NCI-H82 treated with DMSO at 0.1 percent for 48 hours (cell line): ENCODE measurements around the gene GMDS.

Experiments used
- DNase-seq: peaks from one replicate; lab custom pipeline; 2025; ENCODE audit not compliant: unreplicated experiment; lab: John Stamatoyannopoulos, UW

Gene GMDS

DNA sequence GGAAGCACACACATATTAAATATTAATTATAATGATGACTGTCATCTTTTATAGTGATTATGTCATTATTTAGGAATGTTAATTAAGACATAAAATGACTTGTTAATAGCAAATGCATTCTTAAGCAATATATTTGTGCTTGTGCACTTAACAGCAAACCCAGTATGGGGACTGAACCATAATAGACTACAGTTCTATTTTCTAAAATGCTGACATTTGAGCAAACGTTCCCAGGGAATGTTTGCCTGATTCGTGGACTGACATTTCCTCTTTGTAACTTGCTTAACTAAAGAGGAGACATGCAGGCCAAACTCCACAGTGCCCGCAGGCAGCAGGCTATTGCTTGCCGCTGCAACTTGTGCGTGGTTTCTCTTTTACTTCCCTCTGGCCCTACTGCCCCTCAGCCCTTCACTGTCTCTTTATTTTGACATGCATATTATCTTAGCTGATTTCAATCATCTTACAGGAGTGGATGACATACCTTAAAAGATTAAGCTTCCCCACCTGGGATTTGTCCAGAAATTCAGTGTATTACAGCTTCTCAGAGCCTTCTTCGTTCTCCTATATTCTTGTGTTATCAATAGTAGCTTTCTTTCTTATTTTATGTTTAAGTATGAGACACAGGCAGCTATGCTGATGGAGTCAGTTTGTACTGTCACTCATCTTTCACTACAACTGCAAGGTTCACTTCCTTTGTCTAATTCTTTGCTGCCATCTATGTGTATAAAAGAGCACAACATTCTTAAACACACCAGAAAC, 141.5 kb downstream of the GMDS start:
- DNase-seq: peak; percentile 42

DNA sequence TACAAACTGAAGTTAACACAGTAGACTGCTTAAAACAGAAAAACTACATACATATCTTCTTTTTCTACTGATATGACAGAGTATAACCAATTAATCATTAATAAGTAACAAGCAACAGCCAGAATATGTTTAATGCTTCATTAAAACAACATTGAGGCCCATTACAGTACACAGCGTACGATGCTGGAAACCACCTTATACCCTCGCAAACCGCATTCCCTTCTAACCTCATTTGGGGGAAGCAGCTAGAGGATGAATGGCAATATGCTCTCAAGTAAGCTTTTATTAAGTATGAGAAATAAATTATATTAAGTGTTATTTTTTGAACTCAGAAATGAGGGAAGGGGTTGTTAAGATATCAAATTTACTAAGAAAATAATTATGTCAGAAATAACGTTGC, 142.4 kb downstream of the GMDS start:
- no peak for DNase-seq

- no peak for DNase-seq
Observed at GRCh38 chr6:2102316-2102883, 143.0 kb downstream of the GMDS start.

GRCh38 chr6:2101213-2101612, 144.2 kb downstream of the GMDS start:
- no peak for DNase-seq

- DNase-seq: no peak
Observed at GRCh38 chr6:2099870-2100269, 145.5 kb downstream of the GMDS start.

DNA sequence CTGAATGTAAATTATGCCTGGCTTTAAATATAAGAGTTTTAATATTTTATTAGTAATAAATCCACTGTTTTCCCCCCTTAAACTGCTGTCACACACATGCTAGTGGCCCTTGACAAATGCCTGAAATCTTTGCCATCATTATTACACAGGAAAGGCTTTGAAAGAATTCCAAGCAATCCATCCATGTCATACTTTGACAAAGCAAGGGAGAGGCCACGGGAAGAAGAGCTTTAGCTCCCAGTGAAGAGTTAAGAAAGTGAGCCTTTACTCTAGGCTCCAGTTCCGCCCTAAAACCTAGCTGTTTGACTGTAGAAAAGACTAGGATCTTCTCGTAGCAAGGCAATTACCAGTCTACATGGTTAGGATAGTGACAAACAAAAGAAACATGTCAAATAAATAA, 147.9 kb downstream of the GMDS start:
- DNase-seq: no peak

DNA sequence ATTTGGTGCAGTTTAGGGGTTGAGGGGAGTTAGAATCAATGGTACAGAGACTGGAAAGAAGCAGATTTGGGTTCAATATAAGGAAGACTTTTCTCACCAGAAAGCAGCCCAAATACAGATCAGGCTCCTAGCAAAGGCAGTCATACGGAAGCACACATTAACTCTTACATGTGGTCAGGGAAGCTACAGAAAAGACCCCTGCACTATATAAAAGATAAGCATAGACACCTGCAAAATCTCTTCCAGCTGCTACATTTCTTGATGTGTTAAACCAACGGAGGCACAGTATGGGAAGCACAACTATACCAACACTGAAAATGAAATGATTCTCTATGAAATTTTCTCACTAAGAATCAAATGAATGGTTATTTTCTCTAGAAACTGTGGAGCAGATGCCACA, 150.8 kb downstream of the GMDS start:
- no peak for DNase-seq

DNA sequence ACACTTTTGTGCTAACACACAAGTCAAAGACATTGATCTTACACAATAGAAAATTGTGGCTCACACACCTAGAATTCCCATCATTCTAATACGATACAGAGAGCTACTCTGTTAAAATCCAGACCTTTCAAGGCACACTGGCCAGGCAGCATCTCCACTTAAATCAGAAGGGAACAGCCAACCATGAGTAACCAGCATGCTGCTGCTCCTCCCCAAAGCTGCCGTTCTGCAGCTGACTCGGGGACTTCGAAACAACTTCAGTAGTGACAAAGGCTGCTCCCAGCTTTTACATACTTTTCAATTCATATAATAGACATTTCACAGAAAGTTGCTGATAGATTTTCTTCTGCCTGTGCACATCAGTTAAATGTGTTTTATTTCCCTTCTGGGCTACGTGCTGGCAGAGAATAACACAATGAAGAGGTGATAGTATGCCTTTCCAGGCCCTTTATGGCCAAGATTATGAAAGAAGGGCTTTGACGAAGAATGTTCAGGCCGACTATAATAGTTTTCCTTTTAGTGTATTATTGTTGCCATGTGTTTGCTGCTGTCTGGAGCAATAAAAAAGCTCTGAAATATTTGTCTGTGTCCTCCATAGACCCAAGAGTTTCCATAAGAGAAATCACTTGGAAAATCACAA, 159.0 kb downstream of the GMDS start:
- no peak for DNase-seq

- no peak for DNase-seq
Observed at GRCh38 chr6:2085657-2086056, 159.7 kb downstream of the GMDS start.

GRCh38 chr6:2081155-2082138, 164.0 kb downstream of the GMDS start:
- DNase-seq: no peak

DNA sequence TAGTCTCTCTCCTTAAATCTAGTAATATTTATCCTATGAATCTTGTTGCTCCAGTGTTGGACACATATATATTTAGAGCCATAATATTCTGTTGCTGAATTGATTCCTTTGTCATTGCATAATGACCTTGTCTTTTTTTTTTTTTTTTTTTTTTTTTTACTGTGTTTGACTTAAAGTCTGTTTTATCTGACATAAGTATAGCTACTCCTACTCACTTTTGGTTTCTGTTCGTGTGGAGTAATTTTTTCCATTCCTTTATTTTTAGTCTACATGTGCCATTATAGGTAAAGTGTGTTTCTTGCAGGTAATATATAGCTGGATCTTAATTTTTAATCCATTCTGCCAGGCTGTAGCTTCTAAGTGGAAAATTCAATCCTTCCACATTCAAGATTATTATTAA, 166.5 kb downstream of the GMDS start:
- no peak for DNase-seq

GRCh38 chr6:2077826-2078225, 167.6 kb downstream of the GMDS start:
- DNase-seq: no peak

DNA sequence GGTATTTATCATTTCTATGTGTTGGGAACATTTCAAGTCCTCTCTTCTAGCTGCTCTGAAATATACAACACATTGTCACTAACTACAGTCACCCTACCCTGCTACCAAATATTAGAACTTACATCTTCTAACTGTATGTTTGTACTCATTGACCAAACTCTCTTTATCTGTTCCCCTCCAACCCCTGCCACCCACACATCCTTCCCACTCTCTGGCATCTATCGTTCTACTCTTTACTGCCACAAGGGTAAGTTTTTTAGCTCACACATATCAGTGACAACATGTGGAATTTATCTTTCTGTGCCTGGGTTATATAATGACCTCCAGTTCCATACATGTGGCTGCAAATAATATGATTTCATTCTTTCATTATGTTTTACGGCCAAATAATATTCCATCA, 171.9 kb downstream of the GMDS start:
- DNase-seq: no peak

DNA sequence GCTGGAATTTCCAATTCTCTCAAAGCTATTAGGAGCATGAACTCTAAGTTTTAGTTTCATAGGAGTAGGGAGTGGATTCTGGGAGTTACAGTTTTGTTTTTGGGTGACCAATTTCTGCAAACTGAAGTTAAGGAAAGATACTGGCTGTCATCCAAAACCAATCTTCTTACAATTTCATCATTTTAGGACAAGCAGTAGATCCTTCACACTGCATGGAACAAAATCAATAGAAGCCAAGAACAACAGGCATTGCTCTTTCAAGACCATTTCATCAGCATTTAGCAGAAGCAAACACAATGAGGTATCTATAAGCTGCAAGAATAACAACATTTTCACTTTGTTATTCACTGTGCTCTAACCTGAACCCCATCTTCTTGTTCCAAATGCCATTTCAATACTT, 173.0 kb downstream of the GMDS start:
- no peak for DNase-seq

DNA sequence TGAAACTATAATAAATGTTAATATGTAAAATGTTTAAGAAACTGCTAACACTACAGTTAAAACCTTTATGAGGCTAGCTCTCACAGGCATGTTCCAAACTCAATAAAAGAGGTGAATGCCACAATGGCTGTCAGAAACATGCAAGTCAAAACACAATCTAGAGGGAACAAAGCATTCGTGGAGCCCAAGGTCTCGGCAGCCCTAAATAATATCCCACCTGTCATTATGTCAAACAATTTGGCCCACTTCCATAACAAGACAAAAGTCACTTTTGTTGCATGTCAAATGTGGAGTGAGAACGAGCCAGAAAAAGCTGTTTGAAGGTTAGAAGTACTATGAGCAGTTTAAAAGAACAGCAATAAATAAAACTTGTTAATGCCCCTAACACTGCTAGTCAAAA, 181.9 kb downstream of the GMDS start:
- no peak for DNase-seq

GRCh38 chr6:2061880-2062279, 183.5 kb downstream of the GMDS start:
- no peak for DNase-seq

- no peak for DNase-seq
Observed at GRCh38 chr6:2055911-2056310, 189.5 kb downstream of the GMDS start.

DNA sequence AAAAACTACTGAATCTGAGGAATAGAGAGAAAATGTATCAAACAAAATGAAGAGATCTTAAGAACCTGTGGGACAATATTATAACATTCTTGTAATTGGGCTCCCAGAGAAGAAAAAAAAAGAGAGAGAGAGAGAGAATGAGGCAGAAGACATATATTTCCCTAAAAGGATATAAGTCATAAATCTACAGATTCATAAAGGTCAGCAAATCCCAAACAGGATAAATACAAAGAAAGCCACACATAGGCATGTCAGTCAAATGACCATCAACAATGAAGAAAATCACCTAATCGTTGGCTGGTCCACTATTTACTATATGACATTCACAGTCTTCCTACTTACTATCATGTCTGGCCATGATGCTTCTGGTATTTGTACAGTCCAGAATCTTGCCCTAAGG, 190.3 kb downstream of the GMDS start:
- no peak for DNase-seq

DNA sequence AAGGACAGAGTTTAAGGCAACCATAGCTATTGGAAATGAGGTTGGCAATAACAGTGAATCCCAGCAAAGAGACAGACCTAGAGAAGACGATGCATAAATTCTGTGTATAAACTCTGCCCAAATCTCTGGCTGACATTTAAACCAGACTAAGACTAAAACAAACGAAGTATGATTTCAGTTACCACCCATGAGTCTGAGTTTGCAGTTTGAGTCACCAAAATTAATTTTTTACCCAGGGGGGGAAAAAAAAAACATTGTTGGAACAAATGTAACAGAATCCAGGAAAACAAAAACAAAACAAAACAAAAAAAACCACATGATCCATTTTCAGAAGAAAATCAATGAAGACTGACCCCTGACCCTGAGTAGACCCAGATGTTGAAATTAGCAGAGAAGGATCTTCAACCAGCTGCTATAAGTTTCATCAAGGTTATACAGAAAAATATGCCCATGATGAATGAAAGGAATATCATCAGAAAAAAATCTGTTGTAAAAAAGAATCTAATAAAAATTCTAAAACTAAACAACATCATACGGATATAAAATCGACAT, 190.8 kb downstream of the GMDS start:
- no peak for DNase-seq

- DNase-seq: no peak
Observed at GRCh38 chr6:2053691-2054090, 191.7 kb downstream of the GMDS start.

DNA sequence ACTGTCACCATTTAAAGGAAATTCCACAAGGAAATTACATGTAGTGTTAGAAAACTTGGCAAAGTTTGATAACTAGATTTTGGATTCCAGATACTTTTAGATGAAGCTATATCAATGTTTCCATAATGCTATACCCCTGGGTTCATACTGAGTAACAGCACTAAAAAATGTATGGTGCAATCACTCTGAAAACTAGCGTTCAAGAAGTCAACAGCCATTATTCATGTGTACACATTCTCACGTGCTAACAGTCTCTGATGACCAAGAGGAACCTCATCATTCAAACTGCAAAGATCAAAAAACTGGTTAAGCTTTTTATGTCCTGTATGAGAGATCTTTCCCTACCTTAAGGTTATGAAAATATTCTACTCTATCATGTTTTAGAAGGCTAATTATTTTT, 197.6 kb downstream of the GMDS start:
- DNase-seq: no peak
